AG09319 (cell line): ENCODE data around the gene ACAP3.

ENCODE experiments used
- DNase-seq: peaks from one replicate; pipeline ENCODE4 v3.0.0-alpha.2; 2010; ENCODE audit warnings: low read depth; ENCODE audit errors: extremely low read depth
- TF ChIP-seq, protein P1 (sequence below): IDR thresholded peaks from 2 replicates; pipeline ENCODE4 v1.5.1; 2011; ENCODE audit warnings: low read depth, mild to moderate bottlenecking, inconsistent platforms, low read length, moderate library complexity

The ACAP3 gene

DNA sequence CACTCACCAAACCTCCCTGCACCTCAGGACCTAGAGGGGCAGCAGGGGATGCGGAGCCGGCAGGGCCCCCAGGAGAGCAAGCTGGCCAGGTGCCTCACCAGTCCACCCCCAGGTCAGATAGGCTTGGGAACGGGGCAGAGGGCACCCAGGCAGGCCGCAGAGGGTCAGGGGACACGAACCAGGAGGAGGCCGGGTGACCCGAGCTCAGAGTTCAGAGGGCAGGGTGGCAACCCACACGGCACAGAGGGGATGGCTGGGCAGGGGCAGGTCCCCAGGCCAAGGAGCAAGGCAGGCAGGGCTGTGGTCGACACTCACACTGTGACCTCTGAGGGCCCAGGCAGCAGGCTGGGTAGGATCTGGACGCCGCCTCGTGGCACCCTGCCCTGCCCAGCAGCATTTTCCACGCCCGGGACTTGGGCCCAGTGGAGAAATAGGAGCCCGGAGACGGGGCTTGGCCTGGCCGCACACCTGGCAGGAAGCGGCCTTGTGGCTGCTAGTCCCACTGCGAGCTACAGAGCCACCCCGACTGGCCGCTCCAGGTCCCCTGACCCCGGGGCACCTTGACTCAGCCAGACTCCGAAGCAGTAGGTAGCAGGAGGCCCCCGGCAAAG lies 36.2 kb upstream of the ACAP3 start:
- TF ChIP-seq, protein P1, sequence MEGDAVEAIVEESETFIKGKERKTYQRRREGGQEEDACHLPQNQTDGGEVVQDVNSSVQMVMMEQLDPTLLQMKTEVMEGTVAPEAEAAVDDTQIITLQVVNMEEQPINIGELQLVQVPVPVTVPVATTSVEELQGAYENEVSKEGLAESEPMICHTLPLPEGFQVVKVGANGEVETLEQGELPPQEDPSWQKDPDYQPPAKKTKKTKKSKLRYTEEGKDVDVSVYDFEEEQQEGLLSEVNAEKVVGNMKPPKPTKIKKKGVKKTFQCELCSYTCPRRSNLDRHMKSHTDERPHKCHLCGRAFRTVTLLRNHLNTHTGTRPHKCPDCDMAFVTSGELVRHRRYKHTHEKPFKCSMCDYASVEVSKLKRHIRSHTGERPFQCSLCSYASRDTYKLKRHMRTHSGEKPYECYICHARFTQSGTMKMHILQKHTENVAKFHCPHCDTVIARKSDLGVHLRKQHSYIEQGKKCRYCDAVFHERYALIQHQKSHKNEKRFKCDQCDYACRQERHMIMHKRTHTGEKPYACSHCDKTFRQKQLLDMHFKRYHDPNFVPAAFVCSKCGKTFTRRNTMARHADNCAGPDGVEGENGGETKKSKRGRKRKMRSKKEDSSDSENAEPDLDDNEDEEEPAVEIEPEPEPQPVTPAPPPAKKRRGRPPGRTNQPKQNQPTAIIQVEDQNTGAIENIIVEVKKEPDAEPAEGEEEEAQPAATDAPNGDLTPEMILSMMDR, result no peak
- no peak for DNase-seq

- TF ChIP-seq, protein P1, result no peak
- no peak for DNase-seq
Measured at GRCh38 chr1:1342584-1343115, 34.9 kb upstream of the ACAP3 start.

GRCh38 chr1:1342061-1342562 lies 34.4 kb upstream of the ACAP3 start:
- TF ChIP-seq, protein P1, result no peak
- no peak for DNase-seq

- TF ChIP-seq, protein P1, result no peak
- DNase-seq, result no peak
Measured at GRCh38 chr1:1341549-1342021, 33.9 kb upstream of the ACAP3 start.

GRCh38 chr1:1340791-1341548 lies 33.2 kb upstream of the ACAP3 start:
- TF ChIP-seq, protein P1, result no peak
- DNase-seq, result no peak

GRCh38 chr1:1340185-1340584 lies 32.5 kb upstream of the ACAP3 start:
- TF ChIP-seq, protein P1, result no peak

GRCh38 chr1:1338278-1338677 lies 30.5 kb upstream of the ACAP3 start:
- no peak for DNase-seq
- TF ChIP-seq, protein P1, result no peak

More at GRCh38 chr1:1340185-1340584, 32.5 kb upstream of the ACAP3 start:
- no peak for DNase-seq
